GM12873 (cell line): Measurements from ENCODE around the gene BOD1.

ENCODE experiments used
- TF ChIP-seq, protein P1 (sequence below): IDR thresholded peaks from 2 replicates; pipeline ENCODE4 v1.5.1; 2012; ENCODE audit warnings: low read depth, mild to moderate bottlenecking, moderate library complexity, low read length, control low read depth; ENCODE audit not compliant: insufficient read depth; ENCODE audit errors: missing control alignments

The BOD1 gene

GRCh38 chr5:173645437-173645807 is 29.0 kb upstream of the BOD1 start:
- TF ChIP-seq, protein P1, sequence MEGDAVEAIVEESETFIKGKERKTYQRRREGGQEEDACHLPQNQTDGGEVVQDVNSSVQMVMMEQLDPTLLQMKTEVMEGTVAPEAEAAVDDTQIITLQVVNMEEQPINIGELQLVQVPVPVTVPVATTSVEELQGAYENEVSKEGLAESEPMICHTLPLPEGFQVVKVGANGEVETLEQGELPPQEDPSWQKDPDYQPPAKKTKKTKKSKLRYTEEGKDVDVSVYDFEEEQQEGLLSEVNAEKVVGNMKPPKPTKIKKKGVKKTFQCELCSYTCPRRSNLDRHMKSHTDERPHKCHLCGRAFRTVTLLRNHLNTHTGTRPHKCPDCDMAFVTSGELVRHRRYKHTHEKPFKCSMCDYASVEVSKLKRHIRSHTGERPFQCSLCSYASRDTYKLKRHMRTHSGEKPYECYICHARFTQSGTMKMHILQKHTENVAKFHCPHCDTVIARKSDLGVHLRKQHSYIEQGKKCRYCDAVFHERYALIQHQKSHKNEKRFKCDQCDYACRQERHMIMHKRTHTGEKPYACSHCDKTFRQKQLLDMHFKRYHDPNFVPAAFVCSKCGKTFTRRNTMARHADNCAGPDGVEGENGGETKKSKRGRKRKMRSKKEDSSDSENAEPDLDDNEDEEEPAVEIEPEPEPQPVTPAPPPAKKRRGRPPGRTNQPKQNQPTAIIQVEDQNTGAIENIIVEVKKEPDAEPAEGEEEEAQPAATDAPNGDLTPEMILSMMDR: no peak

- TF ChIP-seq, protein P1: no peak
Observed at GRCh38 chr5:173644673-173645436, 28.4 kb upstream of the BOD1 start.

- TF ChIP-seq, protein P1: no peak
Observed at GRCh38 chr5:173643964-173644363, 27.5 kb upstream of the BOD1 start.

- TF ChIP-seq, protein P1: no peak
Observed at GRCh38 chr5:173642895-173643481, 26.5 kb upstream of the BOD1 start.

GRCh38 chr5:173642191-173642816 is 25.9 kb upstream of the BOD1 start:
- TF ChIP-seq, protein P1: no peak

GRCh38 chr5:173640156-173640804 is 23.8 kb upstream of the BOD1 start:
- TF ChIP-seq, protein P1: no peak
